ENCODE measurements around the gene PTGER1. TPM values are rescaled to one million over a fixed set of nuclear protein-coding genes. Genes with fewer than 3 reads are reported as not detected.
A peak's percentile ranks its signal among the peaks of the same experiment; 100 is the strongest.

The PTGER1 gene
- total and polyA plus RNA-seq, 2 of the 13 experiments (the other 11 are each of a cell fraction or from before 2014, with no cell fraction given): 0.13 TPM; not detected in 1

DNA sequence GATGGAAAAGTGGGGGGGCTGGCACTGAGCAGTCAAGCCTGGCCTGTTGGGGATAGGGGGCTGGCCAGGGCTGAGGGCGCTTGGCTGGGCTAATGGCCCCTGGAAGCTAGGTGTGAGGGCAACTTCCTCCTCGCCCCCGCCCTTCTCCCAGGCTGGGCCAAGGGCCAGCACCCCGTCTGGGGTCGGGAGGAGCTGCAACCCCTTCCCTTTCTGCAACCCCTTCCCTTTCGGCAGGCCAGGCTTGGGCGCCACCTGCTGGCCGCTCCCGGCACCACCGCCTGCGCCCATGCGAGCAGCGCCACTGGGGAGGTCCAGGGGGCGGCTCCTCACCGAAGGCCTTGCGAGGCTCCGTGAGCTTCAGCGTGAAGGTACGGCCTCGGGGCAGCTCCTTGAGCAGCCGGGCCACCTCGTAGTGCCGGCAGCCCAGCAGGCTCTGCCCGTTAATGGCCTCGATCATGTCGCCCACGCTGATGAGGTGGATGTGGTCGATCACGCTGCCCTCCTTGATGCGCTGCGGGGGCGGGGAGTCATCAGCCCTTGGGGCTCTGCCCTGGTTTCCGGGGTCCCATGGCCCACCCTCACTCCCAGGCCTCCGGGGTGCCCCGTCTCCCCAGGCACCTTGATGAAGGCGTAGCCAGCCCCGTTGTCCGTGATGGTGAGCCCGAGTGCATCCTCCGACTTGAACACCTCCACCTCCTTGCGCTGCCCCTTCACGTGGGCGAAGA, 5.0 kb upstream of the PTGER1 start (continued):
- TF ChIP-seq, protein P1, sequence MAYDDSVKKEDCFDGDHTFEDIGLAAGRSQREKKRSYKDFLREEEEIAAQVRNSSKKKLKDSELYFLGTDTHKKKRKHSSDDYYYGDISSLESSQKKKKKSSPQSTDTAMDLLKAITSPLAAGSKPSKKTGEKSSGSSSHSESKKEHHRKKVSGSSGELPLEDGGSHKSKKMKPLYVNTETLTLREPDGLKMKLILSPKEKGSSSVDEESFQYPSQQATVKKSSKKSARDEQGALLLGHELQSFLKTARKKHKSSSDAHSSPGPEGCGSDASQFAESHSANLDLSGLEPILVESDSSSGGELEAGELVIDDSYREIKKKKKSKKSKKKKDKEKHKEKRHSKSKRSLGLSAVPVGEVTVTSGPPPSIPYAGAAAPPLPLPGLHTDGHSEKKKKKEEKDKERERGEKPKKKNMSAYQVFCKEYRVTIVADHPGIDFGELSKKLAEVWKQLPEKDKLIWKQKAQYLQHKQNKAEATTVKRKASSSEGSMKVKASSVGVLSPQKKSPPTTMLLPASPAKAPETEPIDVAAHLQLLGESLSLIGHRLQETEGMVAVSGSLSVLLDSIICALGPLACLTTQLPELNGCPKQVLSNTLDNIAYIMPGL (CRISPR knock-in tag; IDR thresholded peaks at IDR 0.05; ENCODE audit: borderline replicate concordance in 1 of 2, low read depth in 1 of 2): no peak; a peak in 1 of 4 replicates
- TF ChIP-seq, protein P2, sequence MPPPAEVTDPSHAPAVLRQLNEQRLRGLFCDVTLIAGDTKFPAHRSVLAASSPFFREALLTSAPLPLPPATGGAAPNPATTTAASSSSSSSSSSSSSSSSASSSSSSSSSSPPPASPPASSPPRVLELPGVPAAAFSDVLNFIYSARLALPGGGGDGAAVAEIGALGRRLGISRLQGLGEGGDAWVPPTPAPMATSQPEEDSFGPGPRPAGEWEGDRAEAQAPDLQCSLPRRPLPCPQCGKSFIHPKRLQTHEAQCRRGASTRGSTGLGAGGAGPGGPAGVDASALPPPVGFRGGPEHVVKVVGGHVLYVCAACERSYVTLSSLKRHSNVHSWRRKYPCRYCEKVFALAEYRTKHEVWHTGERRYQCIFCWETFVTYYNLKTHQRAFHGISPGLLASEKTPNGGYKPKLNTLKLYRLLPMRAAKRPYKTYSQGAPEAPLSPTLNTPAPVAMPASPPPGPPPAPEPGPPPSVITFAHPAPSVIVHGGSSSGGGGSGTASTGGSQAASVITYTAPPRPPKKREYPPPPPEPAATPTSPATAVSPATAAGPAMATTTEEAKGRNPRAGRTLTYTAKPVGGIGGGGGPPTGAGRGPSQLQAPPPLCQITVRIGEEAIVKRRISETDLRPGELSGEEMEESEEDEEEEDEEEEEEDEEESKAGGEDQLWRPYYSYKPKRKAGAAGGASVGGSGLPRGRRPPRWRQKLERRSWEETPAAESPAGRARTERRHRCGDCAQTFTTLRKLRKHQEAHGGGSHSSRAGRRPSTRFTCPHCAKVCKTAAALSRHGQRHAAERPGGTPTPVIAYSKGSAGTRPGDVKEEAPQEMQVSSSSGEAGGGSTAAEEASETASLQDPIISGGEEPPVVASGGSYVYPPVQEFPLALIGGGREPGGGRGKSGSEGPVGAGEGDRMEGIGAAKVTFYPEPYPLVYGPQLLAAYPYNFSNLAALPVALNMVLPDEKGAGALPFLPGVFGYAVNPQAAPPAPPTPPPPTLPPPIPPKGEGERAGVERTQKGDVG (CRISPR knock-in tag; IDR thresholded peaks at IDR 0.05; ENCODE audit: borderline replicate concordance): peak; percentile 55; the same call in 1 of the 2 replicates

DNA sequence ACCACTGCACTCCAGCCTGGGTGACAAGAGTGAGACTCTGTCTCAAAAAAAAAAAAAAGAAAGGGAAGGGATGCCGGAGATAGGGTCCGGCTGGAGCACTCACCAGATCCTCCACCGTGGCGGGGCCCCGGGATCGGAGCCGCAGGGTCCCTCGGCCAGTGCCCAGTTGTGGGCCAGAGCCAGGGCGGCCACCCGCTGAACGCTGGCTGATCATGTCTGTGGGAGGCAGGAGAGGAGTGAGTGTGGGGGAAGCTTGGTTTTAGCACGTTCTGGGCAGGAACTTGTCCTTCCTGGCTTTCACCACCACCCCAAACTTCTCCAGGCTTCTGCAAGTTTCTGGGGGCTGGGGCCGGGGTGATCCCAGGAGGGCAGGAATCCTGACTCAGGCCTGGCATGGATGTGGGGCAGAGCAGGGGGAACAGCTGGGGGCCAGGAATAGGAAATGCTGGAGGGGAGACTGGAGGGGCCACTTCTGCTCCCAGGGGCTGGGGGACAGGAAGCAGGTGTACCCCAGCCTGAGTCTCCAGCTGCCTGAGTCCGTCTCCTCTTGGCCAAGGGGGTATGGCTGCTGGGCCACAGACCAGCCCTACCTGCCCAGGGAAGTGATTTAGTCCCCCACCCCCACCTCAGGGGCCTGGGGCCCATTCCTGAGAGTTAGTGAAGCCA, 4.3 kb upstream of the PTGER1 start:
- Histone ChIP-seq H3K9me3 (ENCODE audit: low read length) (no peaks in the 10 kb centered on the region), H3K36me3 (replicated peaks in 1 of 2; ENCODE audit: control insufficient read depth in 1 of 2, insufficient read depth in 2 of 2, low read length in 2 of 2) (peaks cover 4 to 17% of the 10 kb centered on the region in 2 experiments; a peak in 3 of 5 replicates), H3K9ac (ENCODE audit: insufficient read depth, low read depth, low read length) (no peak overlapping the region), H3K4me3 (replicated peaks in 1 of 3; ENCODE audit: insufficient read depth in 1 of 3, low read depth in 2 of 3, low read length in 3 of 3) (no peak overlapping the region), H2AFZ (ENCODE audit: low read length) (no peak overlapping the region), H3K4me1 (ENCODE audit: insufficient read depth, low read length) (peaks cover 13% of the 10 kb centered on the region), H4K20me1 (ENCODE audit: insufficient read depth, low read length) (no peaks in the 10 kb centered on the region), H3K4me2 (ENCODE audit: low read depth, low read length) (no peak overlapping the region), H3K79me2 (ENCODE audit: insufficient read depth, low read length) (no peaks in the 10 kb centered on the region), H3K27me3 (ENCODE audit: control insufficient read depth in 1 of 2, insufficient read depth in 2 of 2, low read length in 2 of 2) (no peaks in the 10 kb centered on the region), H3K27ac (ENCODE audit: extremely low read length, insufficient read depth, low read length) (no peak overlapping the region)
- FAIRE-seq (no peak), DNase-seq (ENCODE audit: low spot score) (no peak), ATAC-seq (no peak)
- in situ Hi-C loops (cut with HindIII; ENCODE audit: extremely low pct_ligation_motif_present, low pct_unique_long_range_greater_than_20kb) (no loop called here), intact Hi-C loops (cut with micrococcal nuclease; ENCODE audit: unreplicated experiment) (no loop called here)
- ChIA-PET CTCF (ENCODE audit: low intra/inter-chr PET ratio, low total read pairs) (no interaction called here), POLR2A (no interaction called here)
- no TSS peak for BruUV-seq (replicated peaks)
- over 99% methylated on average over 13 of the region's 14 CpGs for WGBS (ENCODE audit: low lambda C conversion rate)
- TF ChIP-seq, protein P3, sequence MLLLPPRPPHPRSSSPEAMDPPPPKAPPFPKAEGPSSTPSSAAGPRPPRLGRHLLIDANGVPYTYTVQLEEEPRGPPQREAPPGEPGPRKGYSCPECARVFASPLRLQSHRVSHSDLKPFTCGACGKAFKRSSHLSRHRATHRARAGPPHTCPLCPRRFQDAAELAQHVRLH (CRISPR knock-in tag; IDR thresholded peaks at IDR 0.05; ENCODE audit: borderline replicate concordance, low read depth): no peak
- TF ChIP-seq, protein P4, sequence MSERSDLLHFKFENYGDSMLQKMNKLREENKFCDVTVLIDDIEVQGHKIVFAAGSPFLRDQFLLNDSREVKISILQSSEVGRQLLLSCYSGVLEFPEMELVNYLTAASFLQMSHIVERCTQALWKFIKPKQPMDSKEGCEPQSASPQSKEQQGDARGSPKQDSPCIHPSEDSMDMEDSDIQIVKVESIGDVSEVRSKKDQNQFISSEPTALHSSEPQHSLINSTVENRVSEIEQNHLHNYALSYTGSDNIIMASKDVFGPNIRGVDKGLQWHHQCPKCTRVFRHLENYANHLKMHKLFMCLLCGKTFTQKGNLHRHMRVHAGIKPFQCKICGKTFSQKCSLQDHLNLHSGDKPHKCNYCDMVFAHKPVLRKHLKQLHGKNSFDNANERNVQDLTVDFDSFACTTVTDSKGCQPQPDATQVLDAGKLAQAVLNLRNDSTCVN (CRISPR knock-in tag; IDR thresholded peaks at IDR 0.05; ENCODE audit: borderline replicate concordance): no peak
- TF ChIP-seq ZNF83 (CRISPR knock-in tag; IDR thresholded peaks at IDR 0.05; ENCODE audit: borderline replicate concordance) (no peak), GATA4 (IDR thresholded peaks at IDR 0.05; ENCODE audit: borderline replicate concordance, low read depth) (no peak)
- TF ChIP-seq, protein P5, sequence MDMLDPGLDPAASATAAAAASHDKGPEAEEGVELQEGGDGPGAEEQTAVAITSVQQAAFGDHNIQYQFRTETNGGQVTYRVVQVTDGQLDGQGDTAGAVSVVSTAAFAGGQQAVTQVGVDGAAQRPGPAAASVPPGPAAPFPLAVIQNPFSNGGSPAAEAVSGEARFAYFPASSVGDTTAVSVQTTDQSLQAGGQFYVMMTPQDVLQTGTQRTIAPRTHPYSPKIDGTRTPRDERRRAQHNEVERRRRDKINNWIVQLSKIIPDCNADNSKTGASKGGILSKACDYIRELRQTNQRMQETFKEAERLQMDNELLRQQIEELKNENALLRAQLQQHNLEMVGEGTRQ (IDR thresholded peaks at IDR 0.05; ENCODE audit: low read depth, low read length): no peak
- TF ChIP-seq, protein P5 (CRISPR knock-in tag; IDR thresholded peaks at IDR 0.05; ENCODE audit: borderline replicate concordance): no peak
